Colonic mucosa (tissue), 4 donors: ENCODE results near the gene PROSER3. TPM values are rescaled to one million over a fixed set of nuclear protein-coding genes. Genes with fewer than 3 reads are reported as not detected.
A peak's percentile ranks its signal among the peaks of the same experiment; 100 is the strongest.

ENCODE experiments used
- DNase-seq: peaks from one replicate; pipeline ENCODE4 v3.0.0-alpha.2; 2020
- H3K27ac ChIP-seq: fragments of 200-600 bp; one replicate; pipeline ENCODE4 v1.8.0; 2021
- H3K27me3 ChIP-seq: fragments of 200-600 bp; one replicate; pipeline ENCODE4 v1.8.0; 2021
- H3K36me3 ChIP-seq: fragments of 200-600 bp; one replicate; pipeline ENCODE4 v1.8.0; 2021
- H3K4me1 ChIP-seq: fragments of 200-600 bp; one replicate; pipeline ENCODE4 v1.8.0; 2021; ENCODE audit warnings: mild to moderate bottlenecking
- H3K4me3 ChIP-seq: fragments of 200-600 bp; one replicate; pipeline ENCODE4 v1.8.0; 2021
- H3K9ac ChIP-seq, 2 donors: one replicate each; pipeline ENCODE4 v1.7.0; 2013; ENCODE audit warnings: control low read depth in 2 of 2, low read depth in 2 of 2, low read length in 2 of 2
- H3K9me3 ChIP-seq: fragments of 200-600 bp; one replicate; pipeline ENCODE4 v1.8.0; 2021
- intact Hi-C: fragments of 100-400 bp; cut with DNase I; formaldehyde crosslinking; loops from one replicate; pipeline ENCODE4 v1.14.1; 2022
- total RNA-seq, 2 donors: library from RNA; stranded (reverse); fragmentation: NEBNext Ultra II Directional in 1 of 2; extraction: Animal tissue kit (Norgen Biotek cat#: 25700) in 1 of 2; gene quantifications; one replicate each; pipeline ENCODE4 v1.2.1, GENCODE V29; 2021
- TF ChIP-seq, protein P1 (sequence below): fragments of 200-600 bp; IDR thresholded peaks from one replicate; pipeline ENCODE4 v1.8.0; 2022; ENCODE audit warnings: antibody characterized with exemption, mild to moderate bottlenecking
- donor health status: healthy.
- donor health status: DM: no; HTN: no; CAD: no.
- donor health status: DM: no; HTN: no; CAD: no.

The PROSER3 gene
- total RNA-seq, 2 donors from 2014 or later, result 17.1 to 26.9 TPM

DNA sequence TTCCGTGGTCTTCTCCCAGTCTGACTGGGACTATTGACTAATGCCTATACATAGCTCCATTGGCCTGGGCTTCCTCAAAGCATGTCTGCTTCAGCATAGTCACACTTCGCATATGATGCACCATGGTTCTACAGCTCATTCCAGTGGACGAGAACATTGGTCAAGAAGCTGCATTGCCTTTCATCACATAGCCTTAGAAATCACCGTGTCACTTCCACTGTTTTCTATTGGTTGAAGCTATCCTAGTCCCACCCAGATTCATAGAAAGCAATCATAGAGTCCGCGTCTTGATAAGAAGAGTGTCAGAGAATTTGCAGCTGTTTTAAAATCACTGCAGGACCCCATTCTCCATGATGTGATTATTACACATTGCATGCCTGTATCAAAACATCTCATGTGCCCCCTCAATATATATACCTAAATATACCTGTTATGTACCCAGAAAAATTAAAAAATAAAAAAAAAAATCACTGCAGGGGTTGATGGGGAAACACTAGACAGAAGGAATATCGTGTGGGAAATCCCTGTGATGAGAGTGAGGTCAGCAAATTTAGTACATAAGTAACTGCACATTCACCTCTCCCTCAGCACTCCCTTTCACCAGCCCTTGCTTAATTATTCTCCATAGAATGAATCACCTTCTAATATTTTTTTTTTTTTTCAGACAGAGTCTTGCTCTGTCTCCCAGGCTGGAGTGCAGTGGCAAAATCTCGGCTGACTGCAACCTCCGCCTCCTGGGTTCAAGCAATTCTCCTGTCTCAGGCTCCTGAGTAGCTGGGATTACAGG lies 15.2 kb downstream of the PROSER3 start:
- DNase-seq, result no peak
- no peak overlapping the region for H3K4me3 ChIP-seq
- H3K27me3 ChIP-seq, result no peaks in the 10 kb centered on the region
- TF ChIP-seq, protein P1, sequence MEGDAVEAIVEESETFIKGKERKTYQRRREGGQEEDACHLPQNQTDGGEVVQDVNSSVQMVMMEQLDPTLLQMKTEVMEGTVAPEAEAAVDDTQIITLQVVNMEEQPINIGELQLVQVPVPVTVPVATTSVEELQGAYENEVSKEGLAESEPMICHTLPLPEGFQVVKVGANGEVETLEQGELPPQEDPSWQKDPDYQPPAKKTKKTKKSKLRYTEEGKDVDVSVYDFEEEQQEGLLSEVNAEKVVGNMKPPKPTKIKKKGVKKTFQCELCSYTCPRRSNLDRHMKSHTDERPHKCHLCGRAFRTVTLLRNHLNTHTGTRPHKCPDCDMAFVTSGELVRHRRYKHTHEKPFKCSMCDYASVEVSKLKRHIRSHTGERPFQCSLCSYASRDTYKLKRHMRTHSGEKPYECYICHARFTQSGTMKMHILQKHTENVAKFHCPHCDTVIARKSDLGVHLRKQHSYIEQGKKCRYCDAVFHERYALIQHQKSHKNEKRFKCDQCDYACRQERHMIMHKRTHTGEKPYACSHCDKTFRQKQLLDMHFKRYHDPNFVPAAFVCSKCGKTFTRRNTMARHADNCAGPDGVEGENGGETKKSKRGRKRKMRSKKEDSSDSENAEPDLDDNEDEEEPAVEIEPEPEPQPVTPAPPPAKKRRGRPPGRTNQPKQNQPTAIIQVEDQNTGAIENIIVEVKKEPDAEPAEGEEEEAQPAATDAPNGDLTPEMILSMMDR, result no peak
- intact Hi-C loops, result no loop called here
- H3K9ac ChIP-seq, result no peak overlapping the region
- H3K9me3 ChIP-seq, result no peaks in the 10 kb centered on the region
- H3K36me3 ChIP-seq, result no peaks in the 10 kb centered on the region
- no peak overlapping the region for H3K27ac ChIP-seq
- H3K4me1 ChIP-seq, result no peaks in the 10 kb centered on the region

DNA sequence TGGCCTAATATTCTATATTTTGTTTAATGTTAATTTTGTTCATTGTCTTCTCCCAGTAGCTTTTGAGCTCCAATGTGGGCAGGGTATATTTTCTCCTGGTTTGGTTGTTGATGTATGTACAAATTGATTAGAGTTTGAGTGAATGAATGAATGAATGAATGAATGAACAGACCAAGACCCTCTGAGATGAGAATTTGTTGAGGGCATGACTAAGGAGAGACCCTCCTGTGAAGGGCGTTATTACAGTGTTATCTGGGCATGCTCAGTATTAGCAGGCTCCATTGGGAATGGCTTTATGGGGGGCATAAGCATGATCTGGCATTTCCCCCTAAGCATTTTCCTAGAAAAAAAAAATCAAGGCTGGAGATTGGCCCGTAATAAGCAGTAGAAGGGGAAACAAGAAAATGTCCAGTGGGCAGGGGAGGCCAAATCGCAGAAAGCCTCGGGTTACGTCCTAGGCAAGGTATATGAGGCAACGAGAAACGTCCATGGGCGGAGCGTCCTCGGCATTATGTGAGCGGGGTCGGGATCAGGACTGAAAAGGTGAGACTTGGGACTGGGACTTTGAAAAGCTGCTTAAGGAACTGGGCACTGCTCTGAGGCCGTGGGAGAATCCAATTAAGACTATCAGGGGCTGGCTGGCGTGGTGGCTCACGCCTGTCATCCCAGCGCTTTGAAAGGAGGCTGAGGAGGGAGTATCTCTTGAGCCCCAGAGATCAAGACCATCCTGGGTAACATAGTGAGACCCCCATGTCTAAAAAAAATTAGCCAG lies 16.5 kb downstream of the PROSER3 start:
- TF ChIP-seq, protein P1, result no peak
- intact Hi-C loops, result no loop called here
- H3K9me3 ChIP-seq, result no peaks in the 10 kb centered on the region
- no peaks in the 10 kb centered on the region for H3K27me3 ChIP-seq
- H3K9ac ChIP-seq, result peak overlapping the region; percentile 19 to 43
- H3K4me3 ChIP-seq, result peak overlapping the region; percentile 88
- H3K27ac ChIP-seq, result no peak overlapping the region
- no peaks in the 10 kb centered on the region for H3K36me3 ChIP-seq
- no peaks in the 10 kb centered on the region for H3K4me1 ChIP-seq
- DNase-seq, result no peak

DNA sequence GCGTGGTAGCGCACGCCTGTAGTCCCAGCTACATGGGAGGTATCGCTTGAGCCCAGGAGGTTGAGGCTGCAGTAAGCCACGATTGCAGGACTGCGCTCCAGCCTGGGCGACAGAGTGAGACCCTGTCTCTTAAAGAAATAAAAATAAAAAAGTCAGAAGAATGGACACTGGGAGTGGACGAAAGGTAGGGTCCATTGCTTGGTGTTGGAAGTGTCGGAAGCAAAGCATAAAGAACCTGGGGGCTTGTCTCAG lies 17.0 kb downstream of the PROSER3 start:
- Histone ChIP-seq H3K9me3 (no peaks in the 10 kb centered on the region), H3K27me3 (no peaks in the 10 kb centered on the region), H3K36me3 (no peaks in the 10 kb centered on the region), H3K4me3 (peak overlapping the region; percentile 88), H3K4me1 (no peaks in the 10 kb centered on the region), H3K9ac (peak overlapping the region in 1 of 2 donors; percentile 19), H3K27ac (no peak overlapping the region)
- TF ChIP-seq, protein P1, result no peak
- DNase-seq, result no peak
- intact Hi-C loops, result no loop called here

DNA sequence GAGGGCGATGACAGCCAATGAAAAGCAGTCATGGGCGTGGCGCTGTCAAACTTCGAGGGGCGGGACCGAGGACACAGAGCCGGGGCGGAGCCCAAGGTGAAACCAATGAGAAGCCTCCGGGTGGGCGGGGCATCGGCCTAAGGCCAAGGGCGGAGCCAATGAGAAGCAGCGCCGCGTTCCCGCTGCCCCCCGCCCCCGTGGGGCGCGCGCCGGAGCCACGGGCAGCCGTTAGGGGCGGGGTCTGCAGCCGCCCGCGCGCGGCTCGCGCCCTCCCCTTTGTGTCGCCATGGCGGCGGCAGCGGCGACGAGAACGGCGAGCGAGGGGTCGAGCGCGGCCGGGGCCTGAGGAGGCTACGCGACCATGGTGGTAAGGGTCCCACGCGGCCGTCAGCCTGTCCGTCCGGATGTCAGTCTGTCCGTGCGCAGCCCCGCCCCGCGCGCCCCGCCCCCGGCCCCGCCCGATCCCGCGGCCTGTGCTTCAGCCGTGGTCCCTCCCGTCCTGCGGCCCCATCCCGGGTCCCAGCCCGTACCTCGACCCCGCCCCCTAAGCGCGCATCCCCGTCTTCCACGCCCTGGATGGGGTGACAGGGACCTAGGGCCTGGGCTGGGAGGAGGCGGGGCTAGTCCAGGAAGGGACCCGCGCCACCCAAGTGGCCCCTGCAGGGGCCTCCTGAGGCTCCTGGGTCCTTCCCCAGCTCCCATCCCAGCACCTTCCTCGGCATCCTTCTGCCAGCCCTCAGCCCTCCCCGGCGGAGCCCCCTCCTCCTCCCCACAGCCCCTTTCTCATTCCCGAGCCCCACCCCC lies 17.5 kb downstream of the PROSER3 start, which contains the start of gene ARHGAP33:
Gene ARHGAP33, plus strand, starts transcription at position 267 of the 804 bp plus-strand sequence. Its CDS starts 95 bp downstream, at position 362.
- intact Hi-C loops, result no loop called here
- H3K9ac ChIP-seq, result peak within 1 kb of the TSS; percentile 51 to 66

More for the DNA sequence above, 17.5 kb downstream of the PROSER3 start, which contains the start of gene ARHGAP33:
- H3K27me3 ChIP-seq, result no peaks in the 10 kb centered on the region
- TF ChIP-seq, protein P1, result no peak
- no peak within 1 kb of the TSS for H3K27ac ChIP-seq
- H3K4me3 ChIP-seq, result peak within 1 kb of the TSS; percentile 88
- DNase-seq, result peak; percentile 100
- no peaks in the 10 kb centered on the region for H3K4me1 ChIP-seq
- no peaks in the 10 kb centered on the region for H3K9me3 ChIP-seq
- no peaks in the 10 kb centered on the region for H3K36me3 ChIP-seq
